Right lobe of liver (tissue), 4 donors: Measurements from ENCODE around the gene B3GNT4.

ENCODE experiments used
- CTCF ChIP-seq, 4 donors: fragments of 200-600 bp in 3 of 4; fragments of 450-650 bp in 1 of 4; IDR thresholded peaks; one replicate each; pipeline versions ENCODE4 v1.5.1 to v1.8.0; 2016 to 2022; ENCODE audit warnings: antibody characterized with exemption in 4 of 4, mild to moderate bottlenecking in 2 of 4
- POLR2A ChIP-seq: fragments of 450-650 bp; IDR thresholded peaks from one replicate; pipeline ENCODE4 v1.6.1; 2017; ENCODE audit warnings: antibody characterized with exemption, mild to moderate bottlenecking
- donor health status: DM: no; HTN: no; CAD: no.
- donor health status: DM: no; HTN: no; CAD: no.
- donor health status: DM: no; HTN: yes; CAD: no.

GRCh38 chr12:122167356-122167925 lies 36.1 kb upstream of the B3GNT4 start:
- TF ChIP-seq CTCF (IDR thresholded peaks at IDR 0.05) (no peak), POLR2A (no peak)
